ENCODE measurements around the gene ATG13.

- no peak for TF ChIP-seq CTCF (IDR thresholded peaks at IDR 0.05)
- no peak for TF ChIP-seq POLR2A (IDR thresholded peaks at IDR 0.05)
Measured at GRCh38 chr11:46590740-46591605, 26.4 kb upstream of the ATG13 start.
